PC-3 (cell line): ENCODE results near the gene DOCK1. TPM values are rescaled to one million over a fixed set of nuclear protein-coding genes. Genes with fewer than 3 reads are reported as not detected.

ENCODE experiments used
- ATAC-seq: fragments of 200-7000 bp; cut with Tn5 transposase; 2 replicates; pipeline ENCODE4 v1.9.1; 2020; ENCODE audit warnings: mild to moderate bottlenecking, moderate library complexity
- BruUV-seq: library from RNA; stranded (reverse); fragments of 400-500 nt; replicated peaks from 2 replicates; lab custom pipeline; 2021; lab: Mats Ljungman, UMichigan
- CTCF ChIA-PET: fragments of 300-600 bp; sonication (Branson Sonifier 250); formaldehyde crosslinking; loops from one replicate; lab custom pipeline; 2022; ENCODE audit warnings: antibody characterized with exemption; lab: Charles Lee
- POLR2A ChIA-PET: fragments of 300-600 bp; sonication (Branson Sonifier 250); formaldehyde crosslinking; loops from one replicate; lab custom pipeline; 2022; ENCODE audit warnings: antibody characterized with exemption; ENCODE audit not compliant: unreplicated experiment; lab: Charles Lee
- DNase-seq: peaks from one replicate; pipeline ENCODE4 v3.0.0-alpha.2; 2015
- H2AFZ ChIP-seq: fragments of 300-600 bp; sonication (generic); 2 replicates; pipeline ENCODE4 v1.6.0; 2016; ENCODE audit warnings: antibody characterized with exemption, low read length
- H3F3A ChIP-seq: fragments of 300-600 bp; sonication (generic); one replicate; pipeline ENCODE4 v1.6.0; 2017; ENCODE audit warnings: antibody characterized with exemption, low read length, control low read depth, mild to moderate bottlenecking; ENCODE audit not compliant: unreplicated experiment
- H3K27ac ChIP-seq: fragments of 300-600 bp; sonication (generic); 2 replicates; pipeline ENCODE4 v1.5.1; 2016; ENCODE audit warnings: mild to moderate bottlenecking, low read length
- H3K27me3 ChIP-seq: fragments of 300-600 bp; sonication (generic); 2 replicates; pipeline ENCODE4 v1.6.1; 2016; ENCODE audit warnings: low read length, mixed read lengths
- H3K36me3 ChIP-seq: fragments of 300-600 bp; sonication (generic); 2 replicates; pipeline ENCODE4 v1.6.1; 2016; ENCODE audit warnings: low read depth, mixed run types, low read length, mixed read lengths
- H3K4me1 ChIP-seq: fragments of 300-600 bp; sonication (generic); 2 replicates; pipeline ENCODE4 v1.5.1; 2016; ENCODE audit warnings: low read length; ENCODE audit not compliant: insufficient read depth
- H3K4me2 ChIP-seq: fragments of 300-600 bp; sonication (generic); 2 replicates; pipeline ENCODE4 v1.6.0; 2016; ENCODE audit warnings: low read length
- H3K4me3 ChIP-seq: fragments of 300-600 bp; sonication (generic); 2 replicates; pipeline ENCODE4 v1.5.1; 2016; ENCODE audit warnings: mild to moderate bottlenecking, low read length, mixed read lengths
- H3K79me2 ChIP-seq: fragments of 300-600 bp; sonication (generic); 2 replicates; pipeline ENCODE4 v1.6.1; 2017; ENCODE audit warnings: low read length, mixed read lengths
- H3K9ac ChIP-seq: fragments of 300-600 bp; sonication (generic); 2 replicates; pipeline ENCODE4 v1.6.0; 2016; ENCODE audit warnings: mild to moderate bottlenecking, low read length
- H3K9me2 ChIP-seq: fragments of 300-600 bp; sonication (generic); replicated peaks from 2 replicates; pipeline ENCODE4 v1.6.1; 2016; ENCODE audit warnings: mixed run types, low read length, mixed read lengths
- H3K9me3 ChIP-seq: fragments of 300-600 bp; sonication (generic); 2 replicates; pipeline ENCODE4 v1.6.1; 2016; ENCODE audit warnings: low read length, mixed read lengths
- H4K20me1 ChIP-seq: fragments of 300-600 bp; sonication (generic); 2 replicates; pipeline ENCODE4 v1.6.1; 2016; ENCODE audit warnings: low read length, mixed read lengths
- CTCF ChIP-seq: fragments of 300-600 bp; sonication (generic); conservative IDR thresholded peaks from 2 replicates; pipeline ENCODE4 v1.5.1; 2017; ENCODE audit warnings: antibody characterized with exemption, low read depth, mild to moderate bottlenecking, low read length
- EZH2 ChIP-seq: fragments of 300-600 bp; sonication (generic); IDR thresholded peaks from one replicate; pipeline ENCODE4 v1.6.1; 2017; ENCODE audit warnings: antibody characterized with exemption, mild to moderate bottlenecking, low read length; ENCODE audit not compliant: unreplicated experiment
- EZH2phosphoT487 ChIP-seq: fragments of 300-600 bp; sonication (generic); IDR thresholded peaks from 2 replicates; pipeline ENCODE4 v1.6.1; 2018; ENCODE audit warnings: mild to moderate bottlenecking, antibody characterized with exemption, low read length, borderline replicate concordance
- intact Hi-C: fragments of 100-400 bp; cut with micrococcal nuclease; formaldehyde crosslinking; loops from 2 replicates; pipeline ENCODE4 v1.9.0; 2023
- total RNA-seq: library from RNA; depleted of rRNA; stranded (reverse); fragments of >200 nt; gene quantifications from 2 replicates; pipeline ENCODE4 v1.2.3, GENCODE V29; 2014

The DOCK1 gene
- total RNA-seq, 1 experiment from 2014 or later, result 34.3 TPM

- peaks cover 4% of the 10 kb centered on the region for H3F3A ChIP-seq
- TF ChIP-seq CTCF (no peak), EZH2phosphoT487 (no peak), EZH2 (no peak)
- BruUV-seq, result no TSS peak
- peak overlapping the region; percentile 93 for H3K27ac ChIP-seq
- no peaks in the 10 kb centered on the region for H3K9me2 ChIP-seq
- H4K20me1 ChIP-seq, result no peaks in the 10 kb centered on the region
- ChIA-PET POLR2A (no interaction called here), CTCF (no interaction called here)
- no peaks in the 10 kb centered on the region for H3K27me3 ChIP-seq
- no peaks in the 10 kb centered on the region for H3K9me3 ChIP-seq
- intact Hi-C loops, result no loop called here
- H3K4me1 ChIP-seq, result peaks cover 62% of the 10 kb centered on the region
- no peak for ATAC-seq
- no peak for DNase-seq
- H3K36me3 ChIP-seq, result no peaks in the 10 kb centered on the region
- H3K4me2 ChIP-seq, result peak overlapping the region; percentile 78
- peak overlapping the region; percentile 46; the same call in 1 of the 2 replicates for H3K9ac ChIP-seq
- no peak overlapping the region for H2AFZ ChIP-seq
- H3K4me3 ChIP-seq, result no peak overlapping the region
- H3K79me2 ChIP-seq, result no peaks in the 10 kb centered on the region
Observed at GRCh38 chr10:127149501-127150081, 244.4 kb downstream of the DOCK1 start.

DNA sequence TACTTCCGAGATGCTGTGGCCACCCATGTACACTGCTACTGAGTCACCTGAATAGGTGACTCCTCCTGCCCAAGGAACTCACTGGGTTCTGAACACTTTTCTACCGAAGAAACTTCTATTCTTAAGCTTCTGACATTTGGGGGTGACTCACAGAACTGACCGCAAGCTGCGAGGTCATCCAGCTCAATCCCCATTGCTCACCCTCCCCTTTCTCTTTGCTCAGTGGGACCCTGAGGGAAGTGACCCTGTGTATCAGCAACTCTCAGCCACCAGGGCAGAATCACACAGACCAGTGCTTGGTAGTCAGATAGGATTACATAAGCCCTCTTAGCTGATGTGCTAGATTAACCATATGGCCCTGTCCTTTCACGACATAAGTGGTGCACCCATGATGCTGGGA is 244.9 kb downstream of the DOCK1 start:
- Histone ChIP-seq H3K27me3 (no peaks in the 10 kb centered on the region), H3K36me3 (no peaks in the 10 kb centered on the region), H3K9me3 (no peaks in the 10 kb centered on the region), H4K20me1 (no peaks in the 10 kb centered on the region), H3K9ac (no peak overlapping the region), H2AFZ (no peak overlapping the region), H3K4me1 (peaks cover 57% of the 10 kb centered on the region), H3K79me2 (no peaks in the 10 kb centered on the region), H3K27ac (peak overlapping the region; percentile 16; the same call in 1 of the 2 replicates), H3K4me3 (no peak overlapping the region), H3K4me2 (0 out of 2 replicates have a peak overlapping the region, but pooled peaks have one; percentile 2), H3K9me2 (no peaks in the 10 kb centered on the region), H3F3A (peaks cover 4% of the 10 kb centered on the region)
- peak; percentile 55 for DNase-seq
- no peak for ATAC-seq
- no TSS peak for BruUV-seq
- intact Hi-C loops, result no loop called here
- ChIA-PET CTCF (no interaction called here), POLR2A (no interaction called here)
- TF ChIP-seq CTCF (no peak), EZH2 (no peak), EZH2phosphoT487 (no peak)

DNA sequence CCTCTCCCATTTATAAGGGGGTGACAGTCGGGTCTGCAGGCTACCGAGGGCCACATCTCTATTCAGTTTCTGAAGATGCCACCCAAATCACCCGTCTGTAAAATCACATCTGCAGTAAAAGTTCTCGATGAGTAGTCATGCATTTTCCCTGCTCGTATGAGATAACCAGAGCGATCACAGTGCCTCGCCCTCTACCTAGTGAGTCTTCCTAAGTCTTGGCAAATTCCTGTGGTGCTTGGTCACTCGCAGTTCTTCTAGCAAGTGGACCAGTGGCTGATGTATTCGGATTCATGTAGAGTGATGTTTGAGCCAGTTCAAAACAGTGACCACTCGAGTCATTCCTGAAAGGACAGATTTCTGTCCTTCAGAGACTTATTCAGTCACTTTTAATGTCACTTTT is 246.3 kb downstream of the DOCK1 start:
- ChIA-PET POLR2A (no interaction called here), CTCF (no interaction called here)
- H3K9ac ChIP-seq, result no peak overlapping the region
- peaks cover 53% of the 10 kb centered on the region for H3K4me1 ChIP-seq
- H3K36me3 ChIP-seq, result no peaks in the 10 kb centered on the region
- intact Hi-C loops, result no loop called here
- H3K79me2 ChIP-seq, result no peaks in the 10 kb centered on the region
- no peak overlapping the region for H3K4me2 ChIP-seq
- no TSS peak for BruUV-seq
- H3F3A ChIP-seq, result peaks cover 4% of the 10 kb centered on the region
- H3K9me2 ChIP-seq, result no peaks in the 10 kb centered on the region
- H2AFZ ChIP-seq, result no peak overlapping the region
- ATAC-seq, result no peak
- no peaks in the 10 kb centered on the region for H3K27me3 ChIP-seq
- no peaks in the 10 kb centered on the region for H3K9me3 ChIP-seq
- TF ChIP-seq CTCF, result no peak
- TF ChIP-seq EZH2phosphoT487, result no peak
- no peak for TF ChIP-seq EZH2
- peak; percentile 51 for DNase-seq
- no peak overlapping the region for H3K4me3 ChIP-seq
- H4K20me1 ChIP-seq, result no peaks in the 10 kb centered on the region
- H3K27ac ChIP-seq, result no peak overlapping the region
